GM18909 (cell line): Measurements from ENCODE around the gene RAB13.

Experiments used
- ATAC-seq: cut with Tn5 transposase; IDR thresholded peaks from one replicate; pipeline ENCODE4 v1.9.1; 2021; ENCODE audit warnings: mild to moderate bottlenecking; ENCODE audit not compliant: unreplicated experiment, poor library complexity

The RAB13 gene

DNA sequence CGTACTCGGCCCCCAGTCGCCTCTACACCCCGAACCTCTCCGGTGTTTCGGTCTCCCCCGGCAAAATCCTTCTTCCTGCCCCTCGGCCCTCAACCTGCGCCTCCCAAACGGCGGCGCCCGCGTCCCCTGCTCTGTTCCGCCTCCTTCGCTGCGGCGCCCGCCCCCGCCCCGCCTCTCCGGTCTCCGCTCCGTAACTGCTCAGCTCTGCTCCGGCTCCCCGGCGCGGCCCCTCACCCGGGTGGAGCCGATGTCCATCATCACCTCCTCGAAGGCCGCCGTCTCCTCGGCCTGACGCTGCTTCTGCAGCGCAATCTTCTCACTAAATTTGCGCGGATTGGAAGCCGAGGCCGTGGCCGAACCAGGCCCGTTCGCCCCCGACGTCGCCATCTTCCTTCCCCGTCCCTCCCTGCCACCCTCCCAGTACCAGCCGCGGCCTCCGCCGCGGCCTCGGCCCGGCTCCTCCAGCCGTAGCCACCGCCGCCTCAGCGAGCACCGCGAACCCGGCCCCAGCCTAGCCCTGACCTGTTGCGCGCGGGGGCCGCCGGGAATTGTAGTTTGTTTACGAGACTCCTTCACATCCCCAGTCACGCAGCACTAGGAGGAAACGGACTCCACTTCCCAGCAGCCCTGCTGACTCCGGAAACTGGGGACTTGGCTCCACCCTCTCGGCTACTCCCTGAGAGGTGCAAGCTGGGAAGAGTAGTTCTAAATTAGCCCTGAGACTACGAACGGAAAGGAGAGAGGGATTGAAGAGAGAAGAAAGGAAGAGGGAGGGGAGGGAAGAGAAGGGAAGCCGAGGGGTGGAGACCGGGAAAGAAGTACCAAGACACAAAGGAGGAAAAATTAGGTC, 27.8 kb downstream of the RAB13 start, which contains the start of gene CRTC2:
CRTC2 (minus strand) TSS at position 502 of the 850 bp plus-strand sequence; CDS start at position 387, 115 bp downstream.
- peak; percentile 77 for ATAC-seq

DNA sequence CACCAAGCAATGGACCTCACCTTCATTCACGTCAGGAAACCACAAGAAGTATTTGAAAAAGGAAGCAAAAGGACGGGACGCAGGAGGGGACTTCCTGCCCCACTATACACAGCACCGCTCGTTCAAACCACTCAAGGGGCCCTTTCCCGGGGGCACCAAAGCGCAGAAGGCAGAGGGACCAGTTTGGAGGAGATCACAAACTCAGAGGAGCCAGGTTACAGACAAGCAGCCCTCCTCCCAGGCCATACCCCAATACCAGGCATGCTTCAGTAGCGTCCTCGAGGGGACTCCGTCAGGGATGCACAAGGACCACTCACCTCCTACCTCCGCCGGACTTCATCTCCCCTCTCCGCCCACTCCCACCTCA, 28.4 kb downstream of the RAB13 start:
- ATAC-seq = peak; percentile 24

DNA sequence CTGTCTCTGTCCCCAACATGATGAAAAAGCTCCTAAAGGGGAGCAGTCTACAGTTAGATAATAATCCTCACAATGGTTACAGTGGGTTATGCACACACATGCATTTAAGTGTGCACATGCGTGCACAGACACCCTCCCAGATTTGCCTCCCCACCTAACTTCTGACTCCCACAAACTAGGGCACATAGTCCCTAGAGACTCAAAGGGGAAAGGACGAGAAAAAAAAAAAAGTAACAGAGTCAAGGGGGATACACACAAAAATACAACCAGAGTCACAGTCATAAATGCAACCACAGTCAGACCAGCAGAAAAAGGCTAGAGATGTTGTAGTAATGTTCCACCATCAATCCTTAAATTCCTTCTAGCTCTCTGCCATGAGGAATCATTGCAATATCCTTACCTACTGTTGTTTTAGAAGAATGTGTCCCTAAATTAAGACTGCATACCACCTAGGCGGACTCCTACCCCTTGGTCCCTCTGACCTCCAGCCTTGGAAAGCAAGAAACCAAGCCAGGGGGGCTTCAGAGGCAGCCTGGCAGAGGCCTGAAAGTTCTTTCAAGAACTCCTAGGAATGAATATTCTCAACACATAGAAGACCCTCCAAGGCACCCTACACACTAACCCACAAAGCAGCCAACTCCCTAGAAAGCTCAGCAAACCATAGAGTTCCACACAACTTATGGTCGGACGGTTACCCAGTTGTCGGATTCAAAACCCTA, 29.0 kb downstream of the RAB13 start:
- no peak for ATAC-seq

DNA sequence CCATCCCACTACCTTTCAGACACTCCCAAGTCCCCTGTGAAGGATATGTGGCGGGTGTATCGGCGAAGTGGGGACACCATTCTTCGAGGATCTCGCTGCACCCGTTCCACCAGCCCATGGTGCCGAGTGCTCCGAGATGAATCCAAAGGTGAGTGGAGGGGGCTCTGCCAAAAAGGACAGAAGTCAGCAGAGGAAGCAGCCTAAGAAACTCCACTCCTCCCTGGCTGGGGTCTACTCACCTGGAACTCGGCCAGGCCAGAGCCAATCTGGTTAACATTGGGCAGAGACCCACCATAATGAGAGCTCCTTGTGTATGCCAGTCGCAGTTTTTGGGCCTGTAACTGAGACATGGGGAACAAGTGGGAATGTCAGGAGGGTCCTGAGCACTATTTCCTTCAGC, 31.3 kb downstream of the RAB13 start:
- no peak for ATAC-seq

DNA sequence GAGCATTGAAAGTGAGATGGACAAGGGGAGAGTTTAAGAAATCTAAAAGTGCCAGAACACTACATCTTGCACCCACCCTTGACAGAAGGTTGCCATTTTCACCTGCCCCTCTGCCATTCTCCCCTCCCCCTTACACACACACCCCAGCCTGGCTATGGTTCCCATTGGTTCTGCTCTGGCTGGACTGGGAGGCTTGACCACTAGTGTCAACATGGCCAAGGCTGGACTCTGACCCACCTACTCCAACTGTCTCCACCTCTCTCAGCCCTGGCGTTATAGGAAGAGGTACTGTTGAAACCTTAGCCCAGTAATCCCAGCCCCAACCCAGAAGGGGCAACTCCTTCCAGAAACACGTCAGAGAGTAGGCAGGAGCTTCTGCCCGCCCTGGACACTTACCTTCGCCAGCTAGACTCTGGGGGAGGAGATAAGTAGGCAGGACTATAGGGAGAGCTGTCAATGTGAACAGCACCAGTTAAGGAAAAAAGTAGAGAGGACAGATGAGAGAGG, 32.2 kb downstream of the RAB13 start:
- no peak for ATAC-seq

DNA sequence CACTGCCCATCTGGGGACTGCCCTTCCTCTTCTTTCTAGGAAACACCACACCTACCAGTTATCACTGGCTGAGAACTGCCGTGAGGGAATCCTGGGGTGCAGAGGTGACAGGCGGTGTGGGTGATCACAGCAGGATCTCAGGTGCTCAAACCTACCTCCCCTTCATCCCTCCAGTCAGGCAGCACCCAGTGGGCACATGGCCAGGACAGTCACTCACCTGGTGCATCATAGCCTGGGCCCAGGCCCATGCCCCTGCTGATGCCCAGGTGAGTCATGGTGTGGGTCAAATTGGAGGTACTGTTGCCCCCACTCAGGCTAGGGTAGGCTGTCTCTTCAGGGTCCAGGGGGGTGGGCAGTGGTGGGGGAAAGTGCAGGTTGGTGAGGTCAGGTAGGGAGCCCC, 34.3 kb downstream of the RAB13 start:
- ATAC-seq = no peak

DNA sequence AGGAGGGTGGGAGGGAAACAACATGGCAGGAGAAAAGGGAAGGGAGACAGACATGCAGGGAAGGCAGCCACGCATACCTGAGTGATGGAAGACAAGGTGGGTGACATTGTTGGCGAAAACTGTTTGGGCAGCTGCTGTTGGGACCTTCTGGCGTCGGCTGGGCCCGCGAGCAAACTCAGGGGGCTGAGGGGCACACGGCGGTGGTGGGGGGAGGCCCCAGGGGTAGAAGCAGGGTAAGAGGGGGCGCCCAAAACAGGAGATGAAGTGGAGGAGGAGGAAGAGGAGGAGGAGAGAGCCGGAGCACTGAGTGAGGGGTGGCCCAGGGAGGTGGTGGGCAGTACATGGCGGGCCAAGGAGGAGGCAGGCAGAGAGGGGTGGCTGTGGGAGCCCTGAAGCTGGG, 35.0 kb downstream of the RAB13 start:
- ATAC-seq = no peak

DNA sequence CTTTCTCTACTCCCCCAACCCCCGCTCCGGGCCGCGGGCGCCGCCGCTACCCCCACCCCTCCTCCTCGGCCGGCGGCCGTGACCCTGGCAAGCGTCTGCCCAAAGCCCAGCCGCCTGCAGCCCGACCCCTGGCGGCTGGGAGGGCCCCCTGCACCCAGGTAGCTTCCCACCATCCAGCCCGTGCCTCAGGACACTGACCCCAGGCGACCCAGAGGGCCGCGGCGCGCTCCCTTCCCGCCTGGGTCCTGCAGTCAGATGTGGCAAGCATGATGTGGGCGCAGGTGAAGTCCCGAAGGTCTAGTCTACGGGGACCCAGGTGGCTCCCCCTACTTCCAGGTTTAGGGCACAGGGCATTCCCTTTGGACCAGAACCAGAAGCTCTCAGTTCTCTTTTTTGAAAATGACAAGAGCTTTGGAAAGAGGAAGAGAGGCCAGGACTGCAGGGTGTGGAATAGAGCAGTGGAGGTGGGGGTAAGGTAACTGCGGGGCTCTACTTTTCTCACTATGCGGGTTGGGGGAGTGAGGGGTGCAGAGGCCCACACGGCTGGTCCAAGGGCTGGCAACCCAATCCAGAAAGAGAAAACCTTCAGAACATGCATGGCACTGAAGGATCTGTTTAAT, 39.4 kb downstream of the RAB13 start, which contains the start of gene DENND4B:
DENND4B (minus strand) TSS at position 97 of the 620 bp plus-strand sequence. CDS start 2,344 bp downstream, outside the sequence.
- ATAC-seq = peak; percentile 67

DNA sequence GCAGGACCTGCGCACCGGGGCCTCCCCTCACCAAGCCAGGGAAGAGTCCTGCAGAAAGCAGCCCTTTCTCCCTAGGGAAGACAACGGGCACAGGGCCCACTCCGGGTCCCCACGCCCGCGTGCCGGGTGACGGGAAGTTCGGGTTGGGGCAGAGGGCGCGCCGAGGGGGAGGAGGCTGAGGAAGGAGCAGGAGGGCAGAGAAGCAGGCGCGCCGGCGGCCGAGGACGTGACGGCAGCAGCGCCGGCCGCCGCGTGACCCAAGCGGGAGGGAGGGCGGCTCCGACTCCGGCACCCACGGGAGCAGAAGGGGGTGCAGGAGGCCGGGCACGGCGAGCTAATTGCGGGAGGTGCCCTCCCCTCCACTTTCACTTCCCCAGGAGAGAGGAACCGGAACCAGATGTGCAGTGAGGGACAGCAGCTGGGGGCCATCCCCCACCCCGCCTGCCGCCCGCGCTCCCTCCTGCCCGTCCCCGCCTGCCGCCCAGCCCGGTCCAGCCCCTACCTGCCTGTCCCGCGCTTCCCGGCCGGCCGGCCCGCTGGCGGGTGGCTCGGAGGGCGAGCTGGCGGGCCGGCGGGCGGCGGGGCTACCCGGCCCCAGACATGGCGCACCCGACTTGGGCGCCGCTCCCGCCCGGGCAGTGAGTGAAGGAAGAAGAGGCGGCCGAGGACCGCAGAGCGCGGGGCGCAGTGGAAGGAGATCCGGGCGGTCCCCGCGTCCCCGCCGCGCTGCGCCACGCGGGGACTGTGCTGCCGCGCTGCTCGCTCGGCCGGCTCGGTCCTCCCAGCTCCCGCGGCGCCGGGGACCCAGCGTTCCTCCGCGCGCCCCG, 40.1 kb downstream of the RAB13 start:
- peak; percentile 64 for ATAC-seq

DNA sequence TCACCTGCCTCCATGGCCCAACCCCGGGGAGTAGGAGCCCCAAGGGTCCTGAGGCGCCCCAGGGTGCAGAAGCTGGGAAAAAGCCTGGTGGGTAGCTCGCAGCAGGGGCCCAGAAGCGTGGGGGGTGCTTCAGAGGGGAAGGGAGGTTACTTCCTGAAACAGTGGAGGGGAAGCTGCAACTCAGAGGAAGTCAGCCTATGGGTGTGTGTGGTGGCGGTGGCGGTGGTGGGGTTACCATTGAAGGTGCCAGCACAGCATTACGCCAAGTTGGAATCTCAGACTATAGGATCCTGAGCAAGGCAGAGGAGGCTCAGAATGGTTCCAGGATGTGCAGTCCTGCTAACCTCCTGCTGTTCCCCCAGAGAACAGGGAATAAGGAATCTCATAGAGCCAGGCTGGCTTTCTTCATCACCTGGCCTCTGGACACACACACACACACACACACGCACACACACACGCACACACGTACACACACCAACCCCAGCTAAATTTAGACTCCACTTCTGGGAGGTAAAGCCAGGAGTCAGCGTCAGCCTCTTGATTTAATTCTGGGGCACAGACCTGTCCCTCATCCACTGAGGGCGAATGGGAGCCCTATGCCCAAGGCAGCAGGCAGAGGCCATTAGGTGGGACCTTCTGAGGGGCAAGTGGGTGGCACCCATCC, 40.9 kb downstream of the RAB13 start:
- peak; percentile 27 for ATAC-seq

DNA sequence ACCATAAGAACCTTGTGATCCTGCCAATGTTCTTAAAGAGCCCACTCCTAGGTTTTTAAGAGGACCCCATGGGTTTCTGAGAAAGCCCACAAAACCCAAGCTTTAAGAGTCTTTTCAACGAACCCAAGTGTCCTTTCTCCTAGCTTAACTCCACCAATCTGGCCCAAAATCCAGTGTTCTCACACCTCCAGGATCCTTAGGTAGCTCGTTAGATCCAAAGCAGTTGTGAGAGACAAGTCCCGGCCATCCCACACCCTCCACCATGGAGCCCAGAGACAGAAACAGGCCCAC, 41.4 kb downstream of the RAB13 start:
- ATAC-seq = no peak

DNA sequence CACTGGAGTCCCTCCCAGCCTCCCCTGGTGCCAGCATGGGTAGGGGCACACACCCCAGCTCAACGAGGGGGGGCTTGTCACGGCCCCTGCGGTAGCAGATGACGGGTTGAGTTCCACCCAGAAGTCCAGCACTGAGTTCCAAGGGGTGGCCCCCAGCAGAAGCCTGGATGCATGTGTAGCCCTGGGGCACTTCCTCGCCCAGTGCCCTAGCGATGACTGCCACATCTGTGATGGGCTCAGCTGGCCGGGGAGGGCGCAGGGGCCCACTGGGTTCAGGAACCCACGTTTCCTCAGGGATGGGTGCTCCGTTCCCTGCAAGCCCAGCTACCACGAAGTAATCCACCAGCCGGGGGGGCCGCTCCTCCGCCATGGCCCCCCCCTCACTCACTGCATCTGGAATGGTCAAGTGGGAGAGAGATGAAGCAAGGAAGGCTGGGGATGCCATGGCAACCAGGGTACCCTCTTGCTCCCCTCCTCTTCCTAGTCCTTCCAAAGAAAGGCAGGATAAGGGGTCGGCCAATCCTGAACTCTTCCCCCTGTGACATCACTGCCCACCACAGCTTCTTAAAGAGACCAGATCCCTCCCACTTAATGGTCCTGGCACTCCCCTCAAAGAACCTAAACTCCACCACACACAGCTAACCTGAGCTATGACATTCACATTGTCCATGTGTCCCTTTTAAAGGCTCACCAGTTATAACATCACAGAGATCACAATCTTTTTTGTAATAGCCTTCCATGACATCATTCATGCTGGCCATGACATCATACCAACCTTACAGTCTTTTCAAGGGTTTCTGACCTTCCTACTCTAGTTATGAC, 41.9 kb downstream of the RAB13 start:
- ATAC-seq = no peak

DNA sequence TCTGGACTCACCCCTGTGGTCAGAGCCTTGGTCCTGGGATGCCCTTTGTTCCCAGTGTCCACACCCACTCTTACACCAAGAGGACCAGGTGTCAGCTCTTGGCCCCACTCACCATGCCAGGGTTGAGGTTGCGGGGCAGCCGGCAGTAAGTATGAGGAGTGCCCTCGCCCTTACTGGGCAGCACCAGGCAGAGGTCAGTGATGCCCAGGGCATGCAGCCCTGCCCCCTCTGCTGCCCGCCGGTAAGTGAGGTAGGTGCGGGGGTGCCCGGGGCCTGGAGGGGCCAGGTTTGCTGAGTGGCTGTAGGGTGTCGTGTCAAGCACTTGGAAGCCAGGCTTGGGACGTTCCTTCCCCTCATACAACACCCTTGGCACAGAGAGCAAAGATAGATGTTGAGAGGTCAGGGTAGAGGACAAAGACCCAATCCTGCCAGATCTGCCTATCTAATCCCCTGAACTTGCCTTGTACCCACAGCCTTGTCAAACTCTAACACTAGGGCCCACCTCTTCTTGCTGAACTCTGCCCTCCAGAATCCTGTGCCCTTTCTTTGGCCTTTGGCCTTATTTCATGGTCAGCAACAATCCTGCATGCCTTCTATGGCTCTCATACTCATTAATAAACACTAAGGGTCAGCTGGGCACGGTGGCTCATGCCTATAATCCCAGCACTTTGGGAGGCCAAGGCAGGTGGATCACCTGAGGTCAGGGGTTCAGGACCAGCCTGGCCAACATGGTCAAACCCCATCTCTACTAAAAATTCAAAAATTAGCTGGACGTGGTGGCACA, 43.2 kb downstream of the RAB13 start:
- no peak for ATAC-seq

DNA sequence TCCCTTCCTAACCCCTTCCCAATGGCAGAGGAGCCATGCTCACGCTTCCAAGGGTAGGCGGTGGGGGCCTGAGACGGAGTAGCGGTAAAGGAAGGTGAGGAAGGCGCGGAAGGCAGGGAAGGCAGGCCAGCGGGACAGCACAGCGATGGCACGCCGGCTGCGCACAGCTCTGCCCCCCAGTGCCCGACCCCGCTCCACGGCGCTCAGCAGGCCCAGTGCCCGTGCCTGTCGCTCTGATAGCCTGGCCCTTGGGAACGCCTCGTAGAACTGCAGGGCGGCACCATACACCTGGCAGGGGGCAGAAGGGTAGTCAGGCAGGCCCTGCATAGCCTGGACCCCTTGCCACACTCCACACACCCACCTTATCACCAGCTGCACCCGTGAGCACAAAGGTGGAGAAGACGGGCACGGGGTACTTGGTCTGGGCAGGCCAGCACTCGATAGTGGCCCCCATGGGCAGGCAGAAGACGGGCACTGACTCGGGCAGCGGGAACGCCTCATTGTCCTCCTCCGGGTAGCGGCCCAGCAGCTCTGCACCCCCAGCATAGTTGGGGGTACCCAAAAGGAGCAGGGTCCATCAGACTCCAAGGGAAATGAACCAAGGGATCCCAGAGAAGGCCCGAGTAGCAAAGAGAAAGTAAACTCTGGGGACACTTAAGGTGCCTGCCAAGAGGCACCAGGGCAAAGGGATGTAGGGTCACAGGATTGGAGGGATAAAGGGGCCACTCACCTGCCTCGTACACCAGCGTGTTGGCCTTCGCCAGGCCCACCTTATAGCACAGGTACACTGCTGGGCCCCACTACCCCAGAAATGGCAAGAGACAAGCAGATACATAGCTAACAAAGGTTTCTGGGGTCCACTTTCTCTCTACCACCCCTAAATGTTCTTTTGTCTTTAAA, 44.1 kb downstream of the RAB13 start:
- no peak for ATAC-seq

DNA sequence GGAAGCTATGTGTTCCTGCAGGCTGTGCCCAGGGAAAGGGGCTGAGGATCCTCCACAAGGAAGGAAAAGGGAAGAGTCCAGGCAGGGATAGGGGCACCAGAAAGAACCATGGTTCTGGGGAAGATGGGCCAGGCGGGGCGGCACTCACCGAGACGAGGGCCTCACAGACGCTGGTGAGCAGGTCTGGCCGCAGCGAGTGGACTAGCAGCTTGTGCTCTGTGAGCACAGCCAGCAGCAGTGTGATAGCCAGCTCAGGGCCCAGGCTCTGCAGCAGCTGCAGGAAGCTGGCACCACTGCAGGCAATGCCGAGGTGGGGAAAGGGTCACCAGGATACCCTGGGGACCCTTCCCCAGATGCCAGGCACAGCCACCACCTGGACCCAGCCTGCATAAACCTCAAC, 45.4 kb downstream of the RAB13 start:
- ATAC-seq = no peak

DNA sequence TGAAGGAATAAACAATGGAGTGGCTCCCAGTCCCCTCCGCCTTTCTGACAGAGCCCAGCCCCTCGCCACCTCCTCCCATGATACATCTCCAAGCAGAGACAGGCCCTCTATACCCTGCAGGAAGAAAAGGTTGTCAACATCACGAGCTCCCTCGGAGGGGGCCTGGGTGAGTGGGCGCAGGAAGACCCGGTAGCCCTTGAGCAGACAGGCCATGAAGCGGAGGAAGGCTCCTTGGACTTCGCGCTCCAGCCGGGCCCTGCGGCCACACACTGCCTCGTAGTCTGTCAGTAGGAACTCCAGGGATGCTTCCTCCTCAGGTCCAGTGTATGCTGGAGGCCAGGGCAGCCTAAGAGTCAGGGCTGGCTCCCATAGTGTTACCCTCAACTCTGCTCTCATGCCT, 46.7 kb downstream of the RAB13 start:
- ATAC-seq = no peak

DNA sequence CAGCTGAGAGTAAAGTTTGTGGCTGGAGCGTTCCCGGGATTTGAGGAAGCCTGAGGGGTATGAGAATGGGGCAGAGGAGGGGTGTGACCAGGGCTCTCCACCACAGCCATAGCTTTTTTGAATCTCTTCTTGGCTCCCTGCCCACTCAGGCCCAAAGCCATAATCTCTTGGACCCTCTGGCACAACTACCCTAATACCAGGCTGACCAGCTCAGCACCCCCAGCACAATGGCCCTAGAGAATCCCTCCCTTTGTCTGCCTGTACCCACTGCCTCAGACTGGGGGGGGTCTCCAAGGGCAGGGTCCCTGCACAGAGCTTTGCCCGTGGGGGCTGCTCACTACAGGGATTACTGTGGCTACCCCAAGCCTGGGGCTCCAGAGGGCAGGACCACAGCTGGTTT, 47.1 kb downstream of the RAB13 start:
- ATAC-seq = no peak
